Measurements from ENCODE around the gene MAPK8IP1.

MAPK8IP1 gene

DNA sequence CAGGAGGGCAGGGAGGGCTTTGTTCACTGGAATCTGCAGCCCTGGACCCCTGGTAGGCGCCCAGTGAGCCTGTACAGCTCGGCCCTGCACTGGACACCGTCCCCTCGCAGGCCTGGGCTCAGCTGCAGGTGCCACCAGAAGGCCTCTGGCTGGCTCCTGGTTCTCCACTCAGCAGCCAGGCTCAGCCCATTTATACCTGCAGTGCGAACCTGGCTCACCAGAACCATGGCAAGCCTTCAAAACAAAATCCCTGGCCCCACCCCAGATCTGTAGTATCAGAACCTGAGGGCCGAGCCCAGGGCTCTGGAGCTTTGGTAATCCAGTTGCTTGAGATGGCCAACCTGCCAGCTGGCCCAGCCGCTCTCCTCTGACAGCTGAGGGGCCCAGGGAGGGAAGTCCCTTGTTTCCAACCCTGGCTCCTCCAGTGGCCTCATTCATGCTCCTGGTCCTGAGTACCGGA, 22.5 kb downstream of the MAPK8IP1 start:
- no peak for DNase-seq (ENCODE audit: low read depth in 2 of 2)

DNA sequence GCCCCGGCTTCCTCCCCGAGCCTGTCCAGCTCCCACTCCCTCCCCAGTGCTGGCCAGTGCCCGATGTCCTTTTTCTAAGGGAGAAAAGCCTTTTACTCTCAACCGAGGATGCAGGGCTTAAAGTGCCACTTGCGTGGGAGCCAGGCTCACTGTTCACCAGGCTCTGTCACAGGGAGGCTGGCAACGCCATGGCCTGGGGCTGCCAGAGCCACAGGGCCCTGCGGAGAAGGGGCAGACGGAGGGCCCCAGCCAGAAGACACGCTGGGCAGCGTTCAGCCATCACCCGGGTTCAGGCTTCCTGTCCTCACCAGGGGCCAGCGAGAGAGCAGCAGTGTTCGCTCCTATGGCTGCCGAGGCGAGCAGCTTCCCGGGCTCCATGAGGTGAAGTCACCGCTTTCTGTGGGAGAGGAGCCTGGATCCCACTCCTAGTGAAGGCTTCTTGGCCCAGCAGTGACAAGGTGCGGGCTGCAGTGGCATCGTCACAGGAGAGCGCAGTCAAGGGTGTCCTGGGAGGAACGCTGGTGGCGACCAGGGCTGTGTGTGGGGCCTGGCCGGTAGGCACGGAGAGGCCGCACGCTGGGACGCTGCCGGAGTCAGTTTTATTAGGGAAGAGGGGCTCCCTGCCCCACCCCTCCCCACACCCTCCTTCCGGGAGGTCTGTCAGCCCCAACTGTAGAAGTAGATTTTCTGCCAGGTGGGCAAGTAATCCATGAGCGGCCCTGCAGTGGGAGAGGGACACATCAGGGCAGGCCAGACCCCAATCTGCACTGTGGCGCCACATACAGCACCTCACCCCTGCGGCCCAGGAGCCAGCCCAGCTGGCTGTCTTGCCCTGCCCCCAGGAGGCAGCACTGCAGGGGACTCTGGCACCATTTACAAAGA, 24.4 kb downstream of the MAPK8IP1 start:
- DNase-seq (ENCODE audit: low read depth in 2 of 2) = no peak

DNA sequence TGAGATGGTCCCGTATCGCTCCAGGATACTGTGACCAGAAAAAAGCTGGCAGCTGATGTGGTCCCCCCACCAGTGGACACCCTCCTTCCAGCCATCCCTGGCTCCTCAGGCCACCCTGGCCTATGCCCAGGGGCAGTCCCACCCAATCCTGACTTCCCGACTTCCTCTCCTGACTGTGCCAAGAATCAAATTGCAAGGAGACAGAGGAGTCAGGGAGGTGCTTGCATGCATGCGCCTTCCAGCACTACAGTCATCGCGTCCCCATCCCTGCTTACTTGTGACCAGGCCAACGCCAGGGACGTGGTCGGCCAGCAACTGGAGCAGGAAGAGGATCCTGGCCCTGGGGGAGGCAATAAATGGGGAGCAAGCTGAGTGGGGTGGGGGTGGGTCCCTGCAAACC, 25.2 kb downstream of the MAPK8IP1 start:
- DNase-seq (ENCODE audit: low read depth in 2 of 2) = no peak

DNA sequence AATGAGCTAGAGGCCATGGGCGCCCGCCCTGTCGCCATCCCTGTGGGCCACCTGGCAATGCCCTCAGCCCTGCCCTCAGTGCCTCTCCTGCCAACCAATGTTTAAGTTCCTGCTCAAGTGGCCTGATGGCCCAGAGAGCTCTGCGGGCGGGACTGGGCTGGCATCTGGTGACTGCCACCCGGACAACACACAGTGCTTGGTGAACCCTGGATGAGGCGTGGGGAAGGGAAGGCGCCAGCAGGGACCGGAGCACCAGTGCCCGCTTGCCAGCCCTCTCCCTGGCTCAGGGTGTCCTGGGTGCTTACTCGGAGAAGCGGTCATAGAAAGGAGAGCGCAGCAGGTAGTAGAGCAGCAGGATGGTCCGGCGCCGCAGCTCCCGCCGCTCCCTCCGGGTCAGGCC, 28.1 kb downstream of the MAPK8IP1 start:
- DNase-seq (ENCODE audit: low read depth in 2 of 2) = no peak

DNA sequence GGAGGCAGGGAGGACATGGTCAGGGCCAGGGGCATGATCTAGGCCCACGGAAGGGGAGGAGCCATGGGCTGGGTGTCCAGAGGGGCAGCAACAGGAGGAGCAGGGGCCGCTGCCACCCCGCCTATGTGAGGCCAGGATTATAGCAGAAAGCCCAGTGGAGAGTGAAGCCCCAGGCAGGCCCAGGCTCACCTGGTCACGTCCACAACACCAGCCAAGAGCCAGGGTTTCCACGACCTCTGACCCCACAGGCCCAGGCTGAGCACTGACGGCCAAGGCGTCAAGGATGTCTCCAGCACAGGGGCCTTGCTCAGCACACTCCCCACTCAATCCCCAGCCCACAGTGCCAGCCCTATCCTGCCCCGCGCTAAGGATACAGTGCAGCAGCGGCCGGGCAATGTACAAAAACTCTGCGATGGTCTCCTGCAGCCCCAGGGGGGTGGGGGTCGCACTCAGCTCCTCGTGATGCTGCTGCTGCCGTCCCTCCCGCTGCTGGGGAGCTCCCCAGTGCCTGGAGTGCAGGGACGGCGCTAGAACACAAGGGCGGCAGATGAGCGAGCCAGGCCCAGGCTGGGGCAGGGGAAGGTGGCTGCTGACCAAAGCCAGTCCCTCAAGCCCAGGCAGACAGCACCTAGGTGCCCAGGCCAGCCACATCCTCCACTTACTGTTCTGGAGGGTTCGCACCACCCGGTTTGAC, 28.6 kb downstream of the MAPK8IP1 start:
- no peak for DNase-seq (ENCODE audit: low read depth in 2 of 2)

DNA sequence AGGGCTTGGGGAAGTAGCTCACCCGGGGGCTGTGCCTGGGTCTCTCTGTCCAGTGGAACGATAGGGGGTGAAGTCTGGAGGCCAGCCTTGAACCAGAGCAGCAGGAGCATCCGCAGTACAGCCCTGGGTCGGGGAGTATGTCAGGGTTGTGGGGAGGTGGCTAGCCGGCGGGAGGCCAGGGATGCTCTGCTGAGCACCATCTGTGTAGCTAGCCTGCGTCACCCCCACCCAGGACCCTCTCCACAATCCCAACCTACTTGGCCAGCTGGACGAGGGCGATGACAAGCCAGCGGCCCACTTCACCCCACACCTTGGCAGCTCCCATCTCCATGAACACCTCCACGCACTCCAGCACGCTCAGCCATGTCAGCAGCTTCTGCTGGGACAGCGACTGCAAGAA, 30.0 kb downstream of the MAPK8IP1 start:
- no peak for DNase-seq (ENCODE audit: low read depth in 2 of 2)

DNA sequence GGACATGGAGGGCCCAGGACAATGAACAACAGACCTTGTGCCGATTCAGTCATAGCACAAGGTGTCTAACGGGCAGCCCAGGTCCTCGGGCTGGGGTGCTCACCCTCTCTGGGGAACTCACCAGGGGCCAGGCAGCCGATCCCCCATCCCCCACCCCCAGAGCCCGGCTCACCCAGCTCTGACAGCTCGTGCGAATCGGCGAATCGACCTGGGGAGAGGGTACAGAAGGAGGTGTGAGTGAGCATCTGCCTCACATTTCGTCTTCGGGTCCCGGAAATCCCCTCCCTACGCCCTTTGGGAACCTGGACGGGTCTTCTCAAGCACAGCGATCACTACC, 31.8 kb downstream of the MAPK8IP1 start:
- DNase-seq (ENCODE audit: low read depth in 2 of 2) = no peak

DNA sequence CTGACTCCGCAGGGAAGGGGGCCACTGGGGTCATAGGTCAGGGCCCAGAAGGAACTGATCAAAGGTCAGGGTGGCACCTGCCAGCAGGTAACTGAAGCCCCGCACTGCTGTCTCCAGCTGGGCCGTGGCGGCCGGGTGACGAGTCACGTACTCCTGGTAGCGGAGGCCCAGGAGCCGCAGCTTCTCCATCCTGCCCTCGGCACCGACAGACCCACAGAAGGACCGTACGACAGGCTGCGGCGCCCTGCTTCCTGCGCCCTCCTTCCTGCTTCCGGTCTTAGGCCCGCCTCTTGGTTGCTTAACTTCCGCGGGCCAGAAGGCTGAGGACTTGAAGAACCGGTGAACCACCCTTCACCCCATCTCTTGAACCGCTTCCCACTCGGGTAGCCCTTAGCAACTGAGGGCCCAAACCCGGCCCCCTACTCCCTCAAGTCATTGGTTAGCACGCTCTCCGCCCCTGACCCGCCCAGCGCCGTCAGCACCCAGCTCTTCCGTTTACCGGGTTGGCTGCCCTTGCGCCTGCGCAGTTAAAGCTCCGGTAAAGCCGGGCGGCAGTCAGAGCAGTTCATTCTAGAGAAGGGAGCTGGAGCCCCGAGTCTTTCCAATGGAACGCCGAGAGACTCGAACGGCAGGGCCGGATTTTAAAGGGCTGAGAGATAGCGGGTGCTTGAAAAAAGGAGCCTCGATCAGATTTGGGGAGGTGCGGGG, 32.3 kb downstream of the MAPK8IP1 start, which contains the start of gene PEX16:
TSS of gene PEX16 (minus strand) at position 255 of the 708 bp plus-strand sequence. CDS start at position 189, 66 bp downstream.
- DNase-seq (ENCODE audit: low read depth in 2 of 2) = peak; percentile 99

DNA sequence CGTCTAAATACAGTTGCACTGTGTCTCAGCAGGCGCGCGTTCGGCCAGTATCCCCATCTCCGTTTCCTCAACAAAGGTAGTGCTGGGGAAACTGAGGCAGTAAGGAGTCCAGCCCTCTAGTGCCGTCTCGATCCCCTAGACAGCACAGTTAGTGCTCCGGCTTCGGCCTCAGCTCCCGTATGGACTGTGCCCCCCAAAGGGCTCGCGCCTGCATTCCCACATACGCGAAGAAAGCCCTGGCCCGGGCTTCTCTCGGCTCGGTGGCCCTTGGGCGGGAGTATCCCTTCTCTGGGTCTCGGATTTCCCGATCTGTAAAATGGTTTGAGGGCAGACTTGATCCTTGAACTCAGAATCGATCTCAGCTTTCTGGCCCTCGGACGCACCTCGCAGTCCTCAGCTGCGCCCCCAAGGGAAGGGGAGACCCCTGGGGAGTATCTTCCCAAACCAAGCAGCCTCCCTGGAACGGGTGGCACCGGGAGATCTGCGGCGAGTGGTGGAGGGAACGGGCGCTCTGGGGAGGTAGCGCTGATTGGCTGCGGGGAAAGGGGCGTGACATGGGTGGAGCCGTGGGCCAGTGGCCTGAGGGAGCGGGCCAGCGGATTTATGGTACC, 33.0 kb downstream of the MAPK8IP1 start:
- peak; percentile 27 to 34 for DNase-seq (ENCODE audit: low read depth in 2 of 2)

DNA sequence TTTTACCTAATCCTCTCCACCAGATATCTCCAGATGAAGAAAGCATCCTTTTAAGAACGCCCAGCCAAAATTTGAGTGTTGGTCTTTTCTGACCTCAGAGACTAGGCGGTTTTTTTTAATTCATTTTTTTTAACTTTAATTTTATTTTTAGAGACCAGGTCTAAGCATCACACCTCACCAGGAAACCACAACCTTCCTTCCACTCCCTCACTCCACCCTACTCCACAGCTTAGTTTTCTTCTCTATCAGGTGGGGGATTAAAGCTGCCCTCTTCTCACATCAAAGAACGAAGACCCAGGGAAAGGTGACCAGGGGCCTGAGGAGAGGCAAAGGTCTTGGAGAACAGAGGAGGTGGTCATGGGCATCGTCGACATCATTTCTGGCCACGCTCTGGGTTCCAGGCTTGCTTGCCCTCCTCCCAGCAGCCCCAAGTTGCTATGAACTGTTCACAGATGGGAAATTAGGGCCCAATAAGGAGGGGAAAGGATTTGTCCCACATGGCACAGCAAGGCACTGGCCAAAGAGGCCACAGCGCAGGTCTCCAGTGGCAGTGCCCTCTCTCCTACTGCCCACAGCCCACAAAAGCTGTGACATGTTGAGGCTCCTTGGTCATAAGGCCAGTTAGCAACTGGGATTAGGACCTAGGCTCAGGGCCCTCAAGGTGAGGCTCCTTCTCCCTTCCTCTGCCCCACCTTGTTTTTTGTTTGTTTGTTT, 33.7 kb downstream of the MAPK8IP1 start:
- no peak for DNase-seq (ENCODE audit: low read depth in 2 of 2)

DNA sequence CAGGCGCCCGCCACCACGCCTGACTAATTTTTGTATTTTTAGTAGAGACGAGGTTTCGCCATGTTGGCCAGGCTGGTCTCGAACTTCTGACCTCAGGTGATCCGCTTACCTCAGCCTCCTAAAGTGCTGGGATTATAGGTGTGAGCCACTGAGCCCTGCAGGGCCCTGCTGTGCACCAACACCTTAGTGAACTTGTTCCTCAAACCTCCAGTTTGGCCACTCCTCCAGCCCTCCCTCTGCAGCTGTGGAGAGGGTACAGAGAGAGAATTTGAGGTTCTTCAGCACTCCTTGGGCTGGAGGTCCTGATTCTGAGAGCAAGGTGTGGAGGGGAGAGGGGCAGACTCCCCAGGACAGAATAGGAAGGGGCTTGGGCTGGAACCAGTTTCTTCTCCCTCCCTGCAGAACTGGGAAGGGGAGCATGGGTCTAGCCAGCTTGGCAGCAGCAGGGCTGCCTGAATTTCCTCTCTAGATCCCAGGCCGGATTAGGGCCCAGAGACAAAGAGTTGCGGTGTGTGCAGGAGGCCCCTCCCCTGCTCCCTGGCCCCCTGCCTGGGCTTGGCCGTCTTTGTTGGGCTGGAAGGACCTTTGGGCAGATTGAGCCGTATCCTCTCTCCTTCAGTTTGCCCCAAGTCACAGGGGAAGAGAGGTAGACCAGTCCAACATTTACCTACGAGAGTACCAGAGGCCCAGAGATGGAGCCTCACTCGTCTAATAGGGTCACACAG, 34.5 kb downstream of the MAPK8IP1 start:
- no peak for DNase-seq (ENCODE audit: low read depth in 2 of 2)

DNA sequence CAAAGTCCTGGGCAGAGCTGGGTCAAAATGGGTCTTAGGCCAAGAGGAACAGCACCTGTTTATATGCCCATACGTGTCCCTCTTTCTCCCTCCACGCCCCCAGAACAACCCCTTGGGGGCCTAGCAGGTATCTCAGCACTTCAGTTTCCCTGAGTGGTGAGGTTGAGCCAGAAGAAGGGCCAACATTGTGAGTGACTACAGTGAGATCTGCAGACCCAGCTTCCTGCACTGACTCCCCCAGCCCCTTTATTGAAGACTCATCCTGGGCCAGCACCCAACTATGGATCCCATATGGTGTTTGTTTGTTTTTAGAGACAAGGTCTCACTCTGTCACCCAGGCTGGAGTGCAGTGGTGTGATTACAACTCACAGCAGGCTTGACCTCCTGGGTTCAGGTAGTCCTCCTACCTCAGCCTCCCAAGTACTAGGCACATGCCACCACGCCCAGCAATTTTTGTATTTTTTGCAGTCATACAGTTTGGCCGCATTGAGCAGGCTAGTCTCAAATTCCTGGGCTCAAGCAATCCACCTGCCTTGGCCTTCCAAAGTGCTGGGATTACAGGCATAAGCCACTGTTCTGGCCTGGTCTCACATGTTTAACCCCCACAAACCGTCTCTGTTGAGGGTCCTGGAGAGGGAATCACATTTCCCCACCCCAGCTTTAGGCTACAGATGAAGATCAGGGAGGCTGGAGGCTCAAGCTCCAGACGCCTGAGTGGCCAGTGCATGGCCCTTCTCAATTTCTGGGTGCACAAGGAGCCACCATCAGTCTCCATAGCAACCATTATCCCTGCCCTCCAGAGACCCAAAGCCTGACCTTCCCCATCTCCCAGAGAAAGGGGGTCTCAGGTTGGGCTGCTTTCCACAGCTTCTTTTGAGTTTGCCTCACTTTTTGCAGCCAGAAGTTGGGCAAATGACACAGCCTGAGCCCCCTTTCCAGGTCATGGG, 35.4 kb downstream of the MAPK8IP1 start:
- no peak for DNase-seq (ENCODE audit: low read depth in 2 of 2)

DNA sequence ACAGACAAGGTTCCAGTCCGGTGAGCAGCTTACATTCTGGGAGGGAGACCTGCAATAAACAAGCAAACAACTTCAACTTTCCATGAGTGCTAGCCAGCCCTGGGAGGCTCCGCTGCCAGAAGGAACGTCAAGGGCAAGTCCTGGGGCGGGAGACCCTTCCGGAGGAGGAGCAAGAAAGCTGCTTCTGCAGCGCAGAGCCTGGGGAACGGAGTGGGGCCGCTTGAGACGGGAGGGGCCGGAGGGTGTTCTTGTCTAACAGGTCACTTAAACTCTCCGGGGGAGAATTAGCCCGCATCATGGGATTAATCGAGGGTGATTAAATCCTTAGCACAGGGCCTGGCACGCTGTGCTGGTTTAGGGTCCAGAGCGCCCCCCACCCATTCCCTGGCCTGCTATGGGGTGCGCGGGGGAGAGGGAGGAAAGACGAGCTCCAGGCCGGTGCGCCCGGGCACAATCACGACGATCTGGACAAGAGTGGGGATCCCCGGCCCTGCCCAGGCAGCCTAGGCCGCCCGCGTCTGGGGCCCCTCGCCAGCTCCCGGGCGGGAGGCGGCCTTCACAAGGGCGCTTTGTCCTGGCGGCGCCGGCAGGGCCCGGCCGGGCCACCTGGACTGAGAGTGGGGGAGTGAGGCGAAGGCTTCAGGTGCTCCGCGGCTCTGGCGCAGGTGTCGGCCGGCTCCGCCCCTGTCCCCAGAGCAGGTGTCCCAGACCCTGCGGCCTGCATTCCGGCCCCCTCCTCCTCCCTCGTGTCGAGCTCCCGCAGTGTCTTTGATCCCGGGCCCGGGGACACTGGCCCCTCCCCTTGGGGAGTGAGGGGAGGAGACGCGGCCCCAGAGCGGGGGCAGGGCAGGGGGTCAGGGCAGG, 36.3 kb downstream of the MAPK8IP1 start:
- no peak for DNase-seq (ENCODE audit: low read depth in 2 of 2)

DNA sequence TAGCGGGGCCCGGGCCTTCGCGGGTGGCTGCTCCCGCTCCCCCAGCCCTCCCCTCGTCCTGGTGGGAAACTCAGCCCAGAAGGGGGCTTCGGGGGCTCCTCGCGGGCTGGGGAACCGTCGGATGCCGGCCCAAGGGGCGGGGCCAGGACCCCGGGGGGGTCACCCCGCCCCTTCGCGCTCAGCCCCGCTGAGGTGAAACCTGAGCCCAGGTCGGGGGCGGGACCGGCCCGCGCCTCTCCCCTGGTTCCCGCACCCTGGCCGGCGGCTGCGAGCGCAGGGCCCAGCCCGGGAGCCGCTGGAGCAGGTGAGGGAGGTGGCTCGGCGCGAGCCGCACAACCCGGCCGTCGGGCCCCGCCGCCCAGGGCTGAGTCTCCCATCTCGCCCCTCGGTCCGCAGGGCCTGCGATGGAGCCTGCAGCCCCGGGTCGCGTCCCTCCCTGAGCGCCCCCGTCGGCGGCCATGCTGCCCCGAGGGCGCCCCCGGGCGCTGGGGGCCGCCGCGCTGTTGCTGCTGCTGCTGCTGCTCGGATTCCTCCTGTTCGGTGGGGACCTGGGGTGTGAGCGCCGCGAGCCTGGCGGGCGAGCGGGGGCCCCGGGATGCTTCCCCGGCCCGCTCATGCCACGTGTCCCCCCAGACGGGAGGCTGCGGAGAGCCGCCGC, 37.1 kb downstream of the MAPK8IP1 start, which contains the start of gene LARGE2:
TSS of gene LARGE2 (plus strand) at position 232 of the 658 bp plus-strand sequence. CDS start at position 459, 227 bp downstream.
- DNase-seq (ENCODE audit: low read depth in 2 of 2) = no peak

DNA sequence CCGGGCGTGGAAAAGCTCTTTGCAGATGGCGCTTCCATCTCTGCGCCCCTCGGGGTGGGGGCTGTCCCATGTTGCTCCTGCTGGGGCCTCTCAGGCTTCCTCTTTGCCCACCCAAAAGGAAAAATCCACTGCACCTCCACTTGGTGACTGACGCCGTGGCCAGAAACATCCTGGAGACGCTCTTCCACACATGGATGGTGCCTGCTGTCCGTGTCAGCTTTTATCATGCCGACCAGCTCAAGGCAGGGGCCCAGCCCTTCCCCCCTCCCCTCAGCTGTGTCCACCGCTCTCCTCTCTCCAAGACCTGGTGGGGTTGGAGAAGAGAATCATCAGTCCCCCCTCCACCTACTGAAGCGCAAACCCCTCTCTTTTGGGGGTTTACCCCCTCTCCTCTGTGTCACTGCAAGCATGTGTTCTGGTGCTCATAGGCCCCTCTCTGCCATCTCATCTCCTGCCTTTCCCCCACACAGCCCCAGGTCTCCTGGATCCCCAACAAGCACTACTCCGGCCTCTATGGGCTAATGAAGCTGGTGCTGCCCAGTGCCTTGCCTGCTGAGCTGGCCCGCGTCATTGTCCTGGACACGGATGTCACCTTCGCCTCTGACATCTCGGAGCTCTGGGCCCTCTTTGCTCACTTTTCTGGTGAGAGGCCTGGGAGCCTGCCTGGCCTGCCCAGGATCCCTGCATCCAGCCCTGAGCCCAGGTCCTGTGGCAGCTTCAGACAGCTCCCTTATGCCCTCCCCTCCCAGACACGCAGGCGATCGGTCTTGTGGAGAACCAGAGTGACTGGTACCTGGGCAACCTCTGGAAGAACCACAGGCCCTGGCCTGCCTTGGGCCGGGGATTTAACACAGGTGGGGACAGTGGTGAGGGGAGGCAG, 38.8 kb downstream of the MAPK8IP1 start:
- DNase-seq (ENCODE audit: low read depth in 2 of 2) = no peak

DNA sequence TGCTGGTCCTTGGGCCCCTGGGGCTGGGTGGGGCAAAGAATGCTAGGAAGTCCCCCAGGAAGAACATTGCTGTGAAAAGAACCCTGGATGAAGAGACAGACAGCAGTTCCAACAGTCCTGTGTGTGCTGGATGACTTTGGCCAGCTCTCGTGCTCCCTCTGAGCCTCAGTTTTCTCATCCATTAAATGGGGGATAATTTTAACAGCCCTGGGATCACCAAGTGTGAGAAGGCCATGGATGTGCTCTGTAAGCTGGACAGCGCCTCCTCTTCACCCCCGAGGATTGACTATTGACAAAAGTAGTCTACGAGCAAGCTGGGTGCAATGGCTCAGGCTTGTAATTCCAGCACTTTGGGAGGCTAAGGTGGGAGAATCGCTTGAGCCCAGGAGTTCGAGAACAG, 39.5 kb downstream of the MAPK8IP1 start:
- DNase-seq (ENCODE audit: low read depth in 2 of 2) = no peak

DNA sequence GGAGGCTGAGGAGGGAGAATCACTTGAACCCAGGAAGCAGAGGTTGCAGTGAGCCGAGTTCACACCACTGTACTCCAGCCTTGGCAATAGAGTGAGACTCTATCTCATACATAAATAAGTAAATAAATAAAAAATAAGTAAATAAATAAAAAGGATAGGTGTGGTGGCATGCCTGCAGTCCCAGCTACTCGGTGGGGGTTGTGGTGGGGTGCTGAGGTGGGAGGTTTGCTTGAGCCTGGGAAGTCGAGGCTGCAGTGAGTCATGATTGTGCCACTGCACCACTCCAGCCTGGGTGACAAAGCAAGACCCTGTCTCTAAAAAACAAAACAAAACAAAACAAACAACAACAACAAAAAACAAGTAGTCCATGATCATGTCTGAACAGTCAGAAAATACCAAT, 40.1 kb downstream of the MAPK8IP1 start:
- no peak for DNase-seq (ENCODE audit: low read depth in 2 of 2)
